Measurements from ENCODE around the gene REEP2.

DNA sequence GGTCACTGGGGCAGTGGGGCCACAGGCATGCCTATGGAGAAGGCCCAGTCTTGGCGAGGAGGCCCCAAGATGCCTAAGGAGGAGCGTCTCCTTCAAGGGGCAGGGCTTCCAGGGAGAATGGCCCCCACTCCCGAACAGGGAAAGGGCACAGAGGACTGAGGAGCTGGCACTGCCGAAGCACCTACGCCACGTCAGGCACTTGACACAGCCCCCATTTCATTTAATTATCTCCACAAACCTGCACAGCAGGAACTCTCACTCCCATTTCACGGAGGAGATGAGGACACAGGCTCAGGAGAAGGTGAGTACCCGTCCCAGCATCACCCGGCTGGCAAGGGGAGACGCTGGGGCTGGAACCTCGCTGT, 52.4 kb downstream of the REEP2 start:
- TF ChIP-seq, protein P1, sequence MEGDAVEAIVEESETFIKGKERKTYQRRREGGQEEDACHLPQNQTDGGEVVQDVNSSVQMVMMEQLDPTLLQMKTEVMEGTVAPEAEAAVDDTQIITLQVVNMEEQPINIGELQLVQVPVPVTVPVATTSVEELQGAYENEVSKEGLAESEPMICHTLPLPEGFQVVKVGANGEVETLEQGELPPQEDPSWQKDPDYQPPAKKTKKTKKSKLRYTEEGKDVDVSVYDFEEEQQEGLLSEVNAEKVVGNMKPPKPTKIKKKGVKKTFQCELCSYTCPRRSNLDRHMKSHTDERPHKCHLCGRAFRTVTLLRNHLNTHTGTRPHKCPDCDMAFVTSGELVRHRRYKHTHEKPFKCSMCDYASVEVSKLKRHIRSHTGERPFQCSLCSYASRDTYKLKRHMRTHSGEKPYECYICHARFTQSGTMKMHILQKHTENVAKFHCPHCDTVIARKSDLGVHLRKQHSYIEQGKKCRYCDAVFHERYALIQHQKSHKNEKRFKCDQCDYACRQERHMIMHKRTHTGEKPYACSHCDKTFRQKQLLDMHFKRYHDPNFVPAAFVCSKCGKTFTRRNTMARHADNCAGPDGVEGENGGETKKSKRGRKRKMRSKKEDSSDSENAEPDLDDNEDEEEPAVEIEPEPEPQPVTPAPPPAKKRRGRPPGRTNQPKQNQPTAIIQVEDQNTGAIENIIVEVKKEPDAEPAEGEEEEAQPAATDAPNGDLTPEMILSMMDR (IDR thresholded peaks at IDR 0.05) = no peak
- TF ChIP-seq POLR2A (IDR thresholded peaks at IDR 0.05) = no peak

Measured in thyroid gland (tissue), 4 donors.